LHCN-M2 (cell line): ENCODE data around the gene FOXN4. TPM values are rescaled to one million over a fixed set of nuclear protein-coding genes. Genes with fewer than 3 reads are reported as not detected.

Experiments used
- DNase-seq: peaks from one replicate; pipeline ENCODE4 v3.0.0-alpha.2; 2012; ENCODE audit warnings: low read depth
- total RNA-seq: library from RNA; depleted of rRNA; stranded (reverse); fragments of >200 nt; gene quantifications from 2 replicates; pipeline ENCODE4 v1.2.3, GENCODE V29; 2014

The FOXN4 gene
- total RNA-seq, 1 experiment from 2014 or later: not detected

DNA sequence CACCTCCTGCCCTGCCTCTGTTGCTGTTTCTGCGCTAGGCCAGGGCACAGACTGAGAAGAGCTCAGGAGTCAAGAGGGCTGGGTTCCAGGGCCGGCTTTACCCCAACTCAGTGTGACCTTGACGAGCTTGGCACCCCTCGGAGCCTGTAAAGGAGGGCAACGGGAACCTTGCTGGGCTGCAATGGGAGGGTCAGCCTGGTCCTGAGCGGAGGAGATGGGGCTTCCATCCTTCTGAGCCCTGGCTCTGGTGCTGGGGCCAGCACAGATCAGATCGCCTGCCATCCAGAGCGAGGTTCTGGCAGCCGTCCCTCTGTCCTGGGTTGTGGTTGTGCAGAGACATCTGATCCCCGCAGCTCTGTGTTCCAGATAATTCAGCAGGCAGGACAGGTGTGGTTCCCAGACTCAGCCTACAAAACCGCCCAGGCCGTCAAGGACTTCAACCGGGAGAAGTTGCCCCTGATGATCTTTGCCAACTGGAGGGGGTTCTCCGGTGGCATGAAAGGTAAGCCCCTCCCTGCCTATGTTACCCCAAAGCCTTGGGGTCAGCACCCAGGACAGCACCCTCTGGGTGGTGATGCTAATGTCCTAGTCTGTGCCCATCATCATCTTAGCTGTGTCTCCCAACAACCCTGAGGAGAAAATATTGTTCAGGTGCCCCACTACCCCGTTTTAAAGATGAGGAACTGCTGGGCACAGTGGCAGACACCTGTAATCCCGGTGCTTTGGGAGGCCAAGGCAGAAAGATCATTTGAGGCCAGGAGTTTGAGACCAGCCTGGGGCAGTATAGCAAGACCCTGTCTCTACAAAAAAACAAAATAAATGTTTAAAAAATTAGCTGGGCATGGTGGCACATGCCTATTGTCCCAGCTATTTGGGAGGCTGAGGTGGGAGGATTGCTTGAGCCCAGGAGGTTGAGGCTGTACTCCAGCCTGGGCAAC is 50.2 kb downstream of the FOXN4 start:
- no peak for DNase-seq

DNA sequence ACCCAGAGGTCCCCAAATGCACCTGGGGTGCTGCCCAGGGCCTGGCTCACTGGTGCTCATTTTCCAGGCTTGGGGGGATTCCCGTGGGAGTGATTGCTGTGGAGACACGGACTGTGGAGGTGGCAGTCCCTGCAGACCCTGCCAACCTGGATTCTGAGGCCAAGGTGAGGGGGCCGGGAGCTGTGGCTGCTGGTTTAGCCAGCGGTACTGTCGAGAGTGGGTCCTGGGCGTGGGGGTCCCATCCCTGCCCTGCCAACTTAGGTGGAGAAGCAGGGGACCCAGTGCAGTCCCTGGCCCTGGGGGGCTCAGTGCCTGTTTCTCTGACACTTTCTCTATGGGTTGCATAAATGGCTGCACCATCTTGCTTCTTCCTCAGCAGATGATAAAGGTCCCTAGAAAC is 50.9 kb downstream of the FOXN4 start:
- no peak for DNase-seq

DNA sequence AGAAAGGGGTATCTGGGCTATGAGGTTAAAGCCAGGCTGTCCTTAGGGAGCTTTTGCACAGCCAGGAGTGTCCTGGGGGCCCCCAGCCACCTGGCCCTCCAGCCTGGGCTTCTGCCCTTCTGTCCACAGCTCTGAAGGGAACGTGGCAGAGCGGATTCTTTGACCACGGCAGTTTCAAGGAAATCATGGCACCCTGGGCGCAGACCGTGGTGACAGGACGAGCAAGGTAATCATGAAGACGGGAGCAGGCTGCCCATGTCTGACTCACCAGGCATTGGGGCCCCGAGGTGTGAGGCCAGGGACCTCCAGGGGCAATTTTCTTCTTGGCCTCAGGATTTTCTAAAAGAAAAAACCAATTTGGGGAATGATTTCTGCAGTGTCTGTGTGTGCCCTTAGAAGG is 53.1 kb downstream of the FOXN4 start:
- no peak for DNase-seq

DNA sequence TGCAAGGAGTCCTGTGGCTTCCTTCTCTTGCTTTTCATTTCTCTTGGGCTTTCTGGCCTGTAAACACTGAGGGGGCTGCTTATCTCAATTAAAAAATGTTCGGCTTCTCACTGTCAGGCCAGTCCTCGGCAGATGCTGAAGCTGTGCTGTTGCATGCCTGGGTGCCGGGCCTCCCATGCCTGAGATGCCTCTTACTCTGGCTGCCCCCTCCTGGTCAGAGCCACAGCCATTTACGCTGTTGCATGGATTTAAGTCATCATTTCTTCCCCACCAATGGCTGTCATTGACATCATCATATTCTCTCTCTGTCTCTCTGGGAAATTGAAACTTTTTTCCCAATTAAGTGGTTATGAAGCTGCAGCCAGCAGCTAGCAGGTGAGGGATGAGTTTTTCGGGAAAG is 53.7 kb downstream of the FOXN4 start:
- no peak for DNase-seq

DNA sequence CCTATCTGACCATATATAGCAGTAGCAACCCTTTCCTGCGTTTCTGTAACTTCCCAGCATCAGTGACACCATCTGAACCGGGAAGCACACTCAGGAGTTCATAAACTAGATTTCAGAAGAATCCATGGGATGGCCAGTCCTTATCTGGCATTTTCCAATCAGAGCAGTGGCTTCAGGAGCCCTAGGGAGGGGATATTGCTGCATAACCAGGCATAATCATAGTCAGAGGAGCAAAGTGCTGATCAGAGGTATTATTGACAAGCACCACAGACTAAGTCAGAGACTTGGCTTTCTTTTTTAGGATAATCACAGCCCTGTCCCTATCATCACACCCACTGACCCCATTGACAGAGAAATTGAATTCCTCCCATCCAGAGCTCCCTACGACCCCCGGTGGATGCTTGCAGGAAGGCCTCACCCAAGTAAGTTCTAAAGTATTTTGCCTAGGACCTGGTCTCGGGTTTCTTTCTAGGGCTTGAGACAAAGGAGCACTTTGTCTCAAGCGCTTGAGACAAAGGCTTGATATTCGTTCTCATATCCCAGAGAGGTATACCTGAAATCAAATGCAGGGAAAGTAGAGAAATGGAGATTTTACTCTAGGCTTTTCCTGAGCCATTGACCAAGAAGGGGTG is 55.1 kb downstream of the FOXN4 start:
- no peak for DNase-seq

DNA sequence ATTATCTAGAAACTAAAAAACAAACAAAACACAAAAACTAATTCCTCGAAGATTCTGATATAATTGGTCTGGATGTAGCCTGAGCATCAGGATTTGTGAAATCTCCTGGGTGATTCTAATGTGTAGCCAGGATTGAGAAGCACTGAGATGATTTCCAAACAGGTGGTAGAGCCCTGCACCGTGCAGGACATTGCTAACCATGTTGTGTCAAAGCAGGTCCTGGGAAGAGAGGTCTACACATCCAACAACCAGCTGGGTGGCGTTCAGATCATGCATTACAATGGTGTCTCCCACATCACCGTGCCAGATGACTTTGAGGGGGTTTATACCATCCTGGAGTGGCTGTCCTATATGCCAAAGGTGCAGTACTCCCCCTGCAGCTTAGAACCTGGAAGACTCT is 56.3 kb downstream of the FOXN4 start:
- no peak for DNase-seq

DNA sequence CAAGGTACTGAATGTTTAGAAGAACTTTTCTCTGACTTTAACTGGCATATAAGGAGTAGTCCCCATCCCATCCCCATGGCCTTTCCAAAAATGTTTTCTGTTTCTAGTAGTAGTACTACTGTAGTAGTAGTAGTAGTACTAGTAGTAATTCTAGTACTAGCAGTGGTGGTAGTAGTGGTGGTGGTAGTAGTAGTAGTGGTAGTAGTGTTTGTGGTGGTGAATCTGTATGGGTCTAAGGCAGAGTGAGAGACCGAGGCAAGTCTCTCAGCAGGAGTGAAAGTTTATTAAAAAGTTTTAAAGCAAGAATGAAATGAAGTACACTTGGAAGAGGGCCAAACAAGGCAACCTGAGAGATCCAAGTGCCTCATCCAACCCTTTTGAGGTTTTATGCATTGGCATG is 58.6 kb downstream of the FOXN4 start:
- no peak for DNase-seq

DNA sequence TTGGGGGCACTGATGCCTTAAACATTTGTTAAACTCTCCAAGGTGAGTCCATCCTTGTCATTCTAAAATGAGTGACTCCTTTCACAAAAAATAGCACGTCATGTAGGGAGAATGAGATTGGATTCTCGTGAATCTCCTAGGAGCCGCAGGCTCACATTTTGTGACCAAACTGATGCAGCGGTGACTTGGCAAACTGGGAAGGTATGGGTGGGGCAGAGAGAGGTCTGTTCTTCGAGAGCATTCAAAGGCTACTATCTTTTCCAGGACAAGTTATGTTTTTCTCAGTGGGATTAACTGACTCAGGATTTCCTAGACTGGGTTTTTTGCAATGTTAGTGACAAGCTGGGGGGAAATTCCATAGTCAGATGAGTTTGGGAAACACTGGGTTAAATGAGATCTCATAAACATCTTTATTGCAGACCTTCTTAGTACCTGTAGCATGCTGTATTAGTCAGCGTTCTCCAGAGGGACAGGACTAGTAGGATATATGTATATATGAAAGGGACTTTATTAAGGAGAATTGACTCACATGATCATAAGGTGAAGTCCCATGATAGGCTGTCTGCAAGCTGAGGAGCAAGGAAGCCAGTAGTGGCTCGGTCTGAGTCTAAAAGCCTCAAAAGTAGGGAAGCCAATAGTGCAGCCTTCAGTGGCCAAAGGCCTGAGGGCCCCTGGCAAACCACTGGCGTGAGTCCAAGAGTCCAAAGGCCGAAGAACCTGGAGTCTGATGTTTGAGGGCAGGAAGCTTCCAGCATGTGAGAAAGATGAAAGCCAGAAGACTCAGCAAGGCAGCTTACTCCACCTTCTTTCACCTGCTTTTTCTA is 61.0 kb downstream of the FOXN4 start:
- no peak for DNase-seq

DNA sequence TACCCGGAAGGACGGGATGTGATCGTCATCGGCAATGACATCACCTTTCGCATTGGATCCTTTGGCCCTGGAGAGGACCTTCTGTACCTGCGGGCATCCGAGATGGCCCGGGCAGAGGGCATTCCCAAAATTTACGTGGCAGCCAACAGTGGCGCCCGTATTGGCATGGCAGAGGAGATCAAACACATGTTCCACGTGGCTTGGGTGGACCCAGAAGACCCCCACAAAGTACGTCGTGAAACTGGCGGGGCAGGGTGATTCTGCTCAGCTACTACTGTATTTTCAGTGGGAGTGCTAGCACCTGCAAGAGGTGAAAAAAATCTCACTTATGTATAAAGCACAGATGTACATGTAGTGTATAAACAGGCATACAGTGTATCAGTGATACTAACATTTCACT is 62.9 kb downstream of the FOXN4 start:
- no peak for DNase-seq

DNA sequence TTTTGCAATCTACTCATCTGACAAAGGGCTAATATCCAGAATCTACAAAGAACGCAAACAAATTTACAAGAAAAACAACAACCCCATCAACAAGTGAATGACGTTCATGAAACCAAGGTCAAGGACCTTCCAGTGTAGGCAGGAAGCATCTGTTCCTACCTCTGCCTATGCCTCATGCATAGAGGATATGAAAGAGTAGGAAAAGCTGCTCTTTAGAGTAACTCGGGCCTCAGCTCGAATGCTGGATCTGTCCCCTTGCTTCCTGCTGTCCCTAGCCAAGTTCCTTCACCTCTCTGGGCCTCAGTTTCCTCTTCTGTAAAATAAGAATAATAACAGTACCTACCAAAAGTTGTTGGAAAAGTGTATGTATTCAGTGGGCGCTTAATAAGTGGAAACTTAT is 65.0 kb downstream of the FOXN4 start:
- no peak for DNase-seq

DNA sequence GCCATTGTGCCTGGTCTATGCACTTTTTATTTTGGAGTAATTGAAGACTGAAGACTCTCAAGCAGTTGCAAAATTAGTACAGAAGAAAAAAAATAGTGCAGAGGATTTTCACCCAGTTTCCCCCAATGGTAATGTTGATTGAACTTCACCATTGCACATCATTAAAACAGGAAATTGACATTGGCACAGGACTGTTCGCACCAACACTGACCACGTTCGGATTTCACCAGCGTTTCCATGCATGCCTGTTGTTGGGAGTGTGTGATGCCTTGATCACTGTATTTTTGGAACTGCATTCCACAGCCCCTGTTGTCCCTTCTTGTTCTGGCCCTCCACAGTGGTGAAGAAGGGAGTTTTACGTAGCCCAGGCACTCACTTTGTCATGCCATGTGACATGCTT is 67.1 kb downstream of the FOXN4 start:
- DNase-seq: no peak

DNA sequence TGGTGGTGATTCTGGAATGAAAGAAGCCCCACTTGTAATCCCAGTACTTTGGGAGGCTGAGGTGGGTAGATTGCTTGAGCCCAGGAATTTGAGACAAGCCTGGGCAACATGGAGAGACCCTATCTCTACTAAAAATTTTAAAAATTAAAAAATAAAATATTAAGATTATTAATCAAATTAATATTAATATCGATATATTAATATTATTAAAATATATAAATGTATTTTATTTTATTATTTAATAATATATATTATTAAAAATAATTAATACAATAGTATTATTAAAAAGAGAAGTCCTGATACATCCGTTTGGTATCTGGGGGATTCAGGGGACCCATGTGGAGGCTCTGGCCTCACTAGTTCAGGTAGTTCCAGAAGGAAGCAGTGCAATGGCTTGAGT is 68.7 kb downstream of the FOXN4 start:
- no peak for DNase-seq

DNA sequence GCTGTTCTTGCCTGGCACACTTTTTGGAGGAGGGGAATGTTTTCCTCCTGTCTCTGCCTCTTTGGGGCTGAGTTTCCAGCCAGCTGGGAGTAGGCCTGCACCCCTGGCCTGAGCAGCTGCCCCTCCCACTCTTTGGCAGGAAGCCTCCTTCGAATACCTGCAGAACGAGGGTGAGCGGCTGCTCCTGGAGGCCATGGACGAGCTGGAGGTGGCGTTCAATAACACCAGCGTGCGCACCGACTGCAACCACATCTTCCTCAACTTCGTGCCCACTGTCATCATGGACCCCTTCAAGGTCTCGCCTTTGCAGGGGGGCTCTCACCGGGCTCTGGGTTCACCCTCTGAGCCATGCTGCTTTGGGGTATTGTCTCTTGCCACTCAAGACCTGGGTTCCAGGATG is 69.4 kb downstream of the FOXN4 start:
- no peak for DNase-seq

DNA sequence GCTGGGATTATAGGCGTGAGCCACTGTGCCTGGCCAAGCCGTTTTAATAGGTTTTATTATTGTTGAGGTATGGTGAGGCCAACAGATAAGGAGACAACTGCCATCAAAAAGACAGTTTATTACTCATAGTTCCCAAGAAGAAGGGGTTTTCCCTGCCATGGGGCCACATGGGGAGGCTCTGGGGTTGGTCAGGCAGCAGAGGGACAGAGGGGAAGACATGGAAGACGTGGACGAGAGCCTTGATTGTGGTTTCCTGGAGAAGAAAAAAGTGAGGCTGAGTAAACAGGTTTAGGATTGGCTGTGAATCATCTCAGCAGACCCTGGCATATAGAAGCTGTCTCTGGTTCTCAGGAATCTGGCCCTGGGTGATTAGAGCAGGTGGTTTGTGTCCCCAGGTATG is 69.9 kb downstream of the FOXN4 start:
- DNase-seq: no peak

DNA sequence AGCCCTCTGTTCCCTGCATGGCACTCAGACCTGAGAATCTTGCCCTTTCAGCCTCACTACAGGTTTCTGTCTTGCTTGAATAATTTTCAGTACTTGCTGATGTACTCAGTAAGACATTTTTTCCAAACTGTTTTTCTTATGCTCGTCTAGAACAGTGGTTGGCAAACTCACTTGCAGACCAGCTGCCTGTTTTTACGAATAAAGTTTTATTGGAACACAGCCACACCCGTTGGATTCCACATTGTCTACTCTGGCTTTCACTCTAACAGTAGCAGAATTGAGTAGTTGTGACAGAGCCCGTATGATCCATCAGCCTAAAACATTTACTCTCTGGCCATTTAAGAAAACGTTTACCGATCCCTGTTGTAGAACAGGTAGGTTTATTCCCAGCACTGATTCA is 72.8 kb downstream of the FOXN4 start:
- DNase-seq: no peak

DNA sequence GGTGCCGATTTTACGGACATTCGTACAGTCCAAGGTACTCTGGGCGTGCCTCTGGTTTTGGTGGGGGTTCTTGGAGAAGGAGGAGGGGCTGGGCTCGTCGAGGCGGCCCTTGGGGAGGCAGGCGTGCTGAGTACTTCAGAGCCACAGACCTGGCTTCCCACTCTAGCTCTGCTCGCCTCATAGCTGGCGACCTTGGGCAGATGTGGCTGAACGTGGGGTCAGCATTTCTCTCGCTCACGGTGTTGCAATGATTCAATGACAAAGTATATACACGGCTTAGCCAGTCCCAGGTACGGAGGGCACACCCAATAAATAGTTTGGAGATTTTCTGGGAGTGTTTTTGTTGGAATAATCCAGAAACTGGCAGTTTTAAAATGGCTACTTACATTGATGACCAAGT is 75.1 kb downstream of the FOXN4 start:
- no peak for DNase-seq

DNA sequence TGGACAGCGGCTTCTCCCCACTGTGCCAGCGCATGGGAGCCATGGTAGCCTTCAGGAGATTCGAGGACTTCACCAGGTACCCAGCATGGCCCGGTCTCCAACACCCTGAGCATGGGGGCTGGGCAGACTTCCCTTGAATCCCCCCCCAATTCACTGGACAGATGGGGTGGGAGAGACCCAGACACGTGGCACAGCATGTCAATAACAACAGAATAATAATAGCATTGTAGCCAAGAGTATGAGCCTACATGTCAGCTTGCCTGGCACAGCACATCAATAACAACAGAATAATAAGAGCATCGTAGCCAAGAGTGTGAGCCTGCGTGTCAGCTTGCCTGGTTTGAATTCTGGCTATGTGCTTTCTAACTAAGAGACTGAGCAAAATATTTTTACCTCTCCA is 76.4 kb downstream of the FOXN4 start:
- no peak for DNase-seq

DNA sequence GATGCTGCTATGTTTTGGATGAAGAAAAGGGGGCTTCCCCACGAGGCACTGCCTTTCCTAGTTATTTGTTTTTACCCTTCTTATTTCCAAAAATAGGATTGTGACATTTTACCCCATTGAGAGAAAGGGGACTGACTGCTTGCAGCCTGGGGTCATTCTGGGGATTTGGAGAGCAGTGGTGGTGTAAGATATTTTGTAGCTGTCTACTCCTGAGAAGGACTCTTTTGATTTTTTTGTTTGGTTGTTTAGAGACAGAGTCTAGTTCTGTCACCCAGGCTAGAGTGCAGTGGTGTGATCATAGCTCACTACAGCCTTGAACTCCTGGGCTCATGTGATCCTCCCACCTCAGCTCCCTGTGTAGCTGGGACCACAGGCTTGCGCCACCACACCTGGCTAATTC is 78.9 kb downstream of the FOXN4 start:
- no peak for DNase-seq

DNA sequence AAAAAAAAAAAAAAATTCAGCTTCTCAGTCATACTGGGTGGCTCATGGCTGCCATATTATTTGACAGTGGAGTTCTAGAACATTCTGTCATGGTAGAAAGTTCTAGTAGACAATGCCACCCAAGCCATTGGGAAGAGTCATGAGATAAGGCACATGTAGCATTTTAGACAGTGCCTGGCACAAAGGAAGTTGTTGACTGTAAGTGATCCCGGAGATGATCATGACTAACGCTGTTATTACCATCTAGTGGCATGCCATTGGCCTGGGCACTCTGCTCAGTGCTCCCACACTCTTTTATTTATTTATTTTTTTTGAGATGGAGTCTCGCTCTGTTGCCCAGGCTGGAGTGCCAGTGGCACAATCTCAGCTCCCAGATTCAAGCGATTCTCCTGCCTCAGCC is 80.4 kb downstream of the FOXN4 start:
- no peak for DNase-seq
